ENCODE results near the gene FMNL3. TPM values are rescaled to one million over a fixed set of nuclear protein-coding genes. Genes with fewer than 3 reads are reported as not detected.

FMNL3 gene
- total RNA-seq, 1 donor from 2014 or later: 17.3 TPM

DNA sequence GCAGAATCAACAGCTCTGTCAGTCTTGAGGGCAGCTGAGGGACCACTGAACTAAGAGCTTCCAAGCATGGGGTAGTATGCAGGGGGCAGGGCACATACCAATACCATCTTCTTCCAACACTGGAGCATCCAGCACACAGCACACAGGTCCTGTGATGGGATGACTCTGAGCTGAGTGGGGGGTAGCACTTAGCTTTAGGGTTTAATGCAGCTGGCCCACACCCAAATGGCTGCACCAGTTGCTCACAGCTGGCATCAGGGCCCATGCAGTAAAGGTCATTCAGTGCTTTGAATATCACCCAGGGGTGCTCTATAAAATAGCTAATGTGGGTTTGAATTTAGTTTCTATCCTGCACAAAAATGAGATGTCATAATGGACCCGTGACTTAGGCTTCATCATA is 103.5 kb downstream of the FMNL3 start:
- Histone ChIP-seq H3K27me3 (no peaks in the 10 kb centered on the region), H3K4me3 (no peak overlapping the region), H3F3A (ENCODE audit: low read depth) (peaks cover 4% of the 10 kb centered on the region), H3K27ac (no peak overlapping the region), H3K36me3 (no peaks in the 10 kb centered on the region), H3K4me2 (no peak overlapping the region), H3K9me3 (ENCODE audit: low read depth) (no peaks in the 10 kb centered on the region), H2AFZ (replicated peaks) (no peak overlapping the region), H3K4me1 (no peaks in the 10 kb centered on the region), H3K9ac (no peak overlapping the region), H4K20me1 (ENCODE audit: low read depth) (no peaks in the 10 kb centered on the region), H3K79me2 (ENCODE audit: low read depth) (no peaks in the 10 kb centered on the region)
- H3K36me3 Mint-ChIP-seq: no peaks in the 10 kb centered on the region
- TF ChIP-seq EZH2phosphoT487 (IDR thresholded peaks at IDR 0.05) (no peak), EZH2 (IDR thresholded peaks at IDR 0.05) (no peak)
- TF ChIP-seq, protein P1, sequence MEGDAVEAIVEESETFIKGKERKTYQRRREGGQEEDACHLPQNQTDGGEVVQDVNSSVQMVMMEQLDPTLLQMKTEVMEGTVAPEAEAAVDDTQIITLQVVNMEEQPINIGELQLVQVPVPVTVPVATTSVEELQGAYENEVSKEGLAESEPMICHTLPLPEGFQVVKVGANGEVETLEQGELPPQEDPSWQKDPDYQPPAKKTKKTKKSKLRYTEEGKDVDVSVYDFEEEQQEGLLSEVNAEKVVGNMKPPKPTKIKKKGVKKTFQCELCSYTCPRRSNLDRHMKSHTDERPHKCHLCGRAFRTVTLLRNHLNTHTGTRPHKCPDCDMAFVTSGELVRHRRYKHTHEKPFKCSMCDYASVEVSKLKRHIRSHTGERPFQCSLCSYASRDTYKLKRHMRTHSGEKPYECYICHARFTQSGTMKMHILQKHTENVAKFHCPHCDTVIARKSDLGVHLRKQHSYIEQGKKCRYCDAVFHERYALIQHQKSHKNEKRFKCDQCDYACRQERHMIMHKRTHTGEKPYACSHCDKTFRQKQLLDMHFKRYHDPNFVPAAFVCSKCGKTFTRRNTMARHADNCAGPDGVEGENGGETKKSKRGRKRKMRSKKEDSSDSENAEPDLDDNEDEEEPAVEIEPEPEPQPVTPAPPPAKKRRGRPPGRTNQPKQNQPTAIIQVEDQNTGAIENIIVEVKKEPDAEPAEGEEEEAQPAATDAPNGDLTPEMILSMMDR (IDR thresholded peaks at IDR 0.05): no peak
- H3K27me3 Mint-ChIP-seq (ENCODE audit: insufficient read depth, low read depth): peaks cover 4% of the 10 kb centered on the region
- H3K9me3 Mint-ChIP-seq: peaks cover 3% of the 10 kb centered on the region
- H3K4me3 Mint-ChIP-seq: no peak overlapping the region
- H3K27ac Mint-ChIP-seq: no peak overlapping the region
- no peak for DNase-seq (ENCODE audit: low spot score)
- H3K4me1 Mint-ChIP-seq: peaks cover 4% of the 10 kb centered on the region

DNA sequence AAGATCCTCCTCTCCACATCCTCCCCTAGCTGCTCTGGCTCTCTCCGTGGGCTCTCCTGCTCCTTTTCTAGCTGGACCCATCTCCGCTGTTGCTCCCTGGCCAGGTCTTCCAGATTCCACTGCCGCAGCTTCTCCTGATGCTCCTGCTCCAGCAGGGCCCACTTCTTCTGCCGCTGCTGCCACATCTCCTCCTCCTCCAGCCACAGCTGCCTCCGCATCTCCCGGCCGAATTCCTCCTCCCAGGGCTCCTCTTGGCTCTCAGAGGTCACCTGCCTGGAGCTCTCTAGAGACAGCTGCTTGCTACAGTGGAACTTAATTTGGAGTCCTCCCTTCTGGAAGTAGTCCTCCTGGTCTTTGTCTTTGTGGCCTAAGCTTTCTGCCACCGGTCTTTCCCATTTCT is 107.2 kb downstream of the FMNL3 start:
- DNase-seq (ENCODE audit: low spot score): no peak
- no peaks in the 10 kb centered on the region for H3K27me3 ChIP-seq
- no peaks in the 10 kb centered on the region for H3K9me3 ChIP-seq (ENCODE audit: low read depth)
- H3K27ac Mint-ChIP-seq: no peak overlapping the region
- H3K9me3 Mint-ChIP-seq: no peaks in the 10 kb centered on the region
- no peaks in the 10 kb centered on the region for H3K4me1 ChIP-seq
- H3K79me2 ChIP-seq (ENCODE audit: low read depth): no peaks in the 10 kb centered on the region
- no peaks in the 10 kb centered on the region for H3F3A ChIP-seq (ENCODE audit: low read depth)
- H3K4me3 ChIP-seq: no peak overlapping the region
- no peak overlapping the region for H2AFZ ChIP-seq (replicated peaks)
- H3K27ac ChIP-seq: no peak overlapping the region
- no peaks in the 10 kb centered on the region for H4K20me1 ChIP-seq (ENCODE audit: low read depth)
- H3K36me3 Mint-ChIP-seq: peaks cover 4% of the 10 kb centered on the region
- no peak overlapping the region for H3K4me2 ChIP-seq
- H3K4me1 Mint-ChIP-seq: peaks cover 13% of the 10 kb centered on the region
- no peak overlapping the region for H3K4me3 Mint-ChIP-seq
- peaks cover 4% of the 10 kb centered on the region for H3K27me3 Mint-ChIP-seq (ENCODE audit: insufficient read depth, low read depth)
- H3K36me3 ChIP-seq: no peaks in the 10 kb centered on the region
- TF ChIP-seq EZH2 (IDR thresholded peaks at IDR 0.05) (no peak), EZH2phosphoT487 (IDR thresholded peaks at IDR 0.05) (no peak)
- TF ChIP-seq, protein P1 (IDR thresholded peaks at IDR 0.05): no peak
- no peak overlapping the region for H3K9ac ChIP-seq

DNA sequence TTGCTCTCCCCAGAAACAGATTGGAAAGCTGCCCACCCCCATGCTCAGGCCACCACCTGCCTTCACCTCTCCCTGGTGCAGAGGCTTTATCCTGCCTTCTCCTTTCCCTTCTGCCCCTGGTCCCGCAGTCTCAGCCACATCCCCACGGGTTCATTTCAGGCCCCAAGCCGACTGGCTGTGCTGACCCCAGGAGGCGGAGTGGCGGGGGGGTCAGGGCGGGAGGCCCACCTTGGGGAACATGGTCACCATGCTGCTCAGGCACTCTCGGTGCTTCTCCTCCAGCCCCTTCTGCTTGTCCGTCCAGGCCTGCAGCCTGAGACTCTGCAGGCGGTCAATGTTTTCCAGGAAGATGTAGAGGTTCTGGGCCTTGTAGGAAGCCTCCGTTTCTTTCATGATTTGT is 108.7 kb downstream of the FMNL3 start:
- no peaks in the 10 kb centered on the region for H4K20me1 ChIP-seq (ENCODE audit: low read depth)
- H3K36me3 Mint-ChIP-seq: peaks cover 8% of the 10 kb centered on the region
- H3K9ac ChIP-seq: no peak overlapping the region
- no peaks in the 10 kb centered on the region for H3K9me3 Mint-ChIP-seq
- H3K79me2 ChIP-seq (ENCODE audit: low read depth): no peaks in the 10 kb centered on the region
- H3K27me3 Mint-ChIP-seq (ENCODE audit: insufficient read depth, low read depth): peaks cover 4% of the 10 kb centered on the region
- no peaks in the 10 kb centered on the region for H3K27me3 ChIP-seq
- no peak for DNase-seq (ENCODE audit: low spot score)
- peak overlapping the region; percentile 53 for H3K27ac ChIP-seq
- H3K4me1 ChIP-seq: no peaks in the 10 kb centered on the region
- H3F3A ChIP-seq (ENCODE audit: low read depth): no peaks in the 10 kb centered on the region
- no peak overlapping the region for H3K4me3 ChIP-seq
- TF ChIP-seq EZH2 (IDR thresholded peaks at IDR 0.05): no peak
- TF ChIP-seq, protein P1 (IDR thresholded peaks at IDR 0.05): no peak
- TF ChIP-seq EZH2phosphoT487 (IDR thresholded peaks at IDR 0.05): no peak
- H2AFZ ChIP-seq (replicated peaks): no peak overlapping the region
- H3K36me3 ChIP-seq: no peaks in the 10 kb centered on the region
- H3K4me1 Mint-ChIP-seq: peaks cover 13% of the 10 kb centered on the region
- no peaks in the 10 kb centered on the region for H3K9me3 ChIP-seq (ENCODE audit: low read depth)
- H3K27ac Mint-ChIP-seq: peak overlapping the region; percentile 19
- H3K4me3 Mint-ChIP-seq: no peak overlapping the region
- no peak overlapping the region for H3K4me2 ChIP-seq

Data from neural progenitor cell (in vitro differentiated cells).